Astrocyte of the hippocampus (primary cell): ENCODE measurements around the gene GOLPH3L.
"Not testable (repeated sequence)": the region's sequence is repeated elsewhere in the genome, so short reads cannot be mapped to it uniquely, and the experiment has no call there.

ENCODE experiments used
- DNase-seq: peaks from one replicate; pipeline ENCODE4 v3.0.0; 2011; ENCODE audit warnings: low read depth, low spot score

Gene GOLPH3L

DNA sequence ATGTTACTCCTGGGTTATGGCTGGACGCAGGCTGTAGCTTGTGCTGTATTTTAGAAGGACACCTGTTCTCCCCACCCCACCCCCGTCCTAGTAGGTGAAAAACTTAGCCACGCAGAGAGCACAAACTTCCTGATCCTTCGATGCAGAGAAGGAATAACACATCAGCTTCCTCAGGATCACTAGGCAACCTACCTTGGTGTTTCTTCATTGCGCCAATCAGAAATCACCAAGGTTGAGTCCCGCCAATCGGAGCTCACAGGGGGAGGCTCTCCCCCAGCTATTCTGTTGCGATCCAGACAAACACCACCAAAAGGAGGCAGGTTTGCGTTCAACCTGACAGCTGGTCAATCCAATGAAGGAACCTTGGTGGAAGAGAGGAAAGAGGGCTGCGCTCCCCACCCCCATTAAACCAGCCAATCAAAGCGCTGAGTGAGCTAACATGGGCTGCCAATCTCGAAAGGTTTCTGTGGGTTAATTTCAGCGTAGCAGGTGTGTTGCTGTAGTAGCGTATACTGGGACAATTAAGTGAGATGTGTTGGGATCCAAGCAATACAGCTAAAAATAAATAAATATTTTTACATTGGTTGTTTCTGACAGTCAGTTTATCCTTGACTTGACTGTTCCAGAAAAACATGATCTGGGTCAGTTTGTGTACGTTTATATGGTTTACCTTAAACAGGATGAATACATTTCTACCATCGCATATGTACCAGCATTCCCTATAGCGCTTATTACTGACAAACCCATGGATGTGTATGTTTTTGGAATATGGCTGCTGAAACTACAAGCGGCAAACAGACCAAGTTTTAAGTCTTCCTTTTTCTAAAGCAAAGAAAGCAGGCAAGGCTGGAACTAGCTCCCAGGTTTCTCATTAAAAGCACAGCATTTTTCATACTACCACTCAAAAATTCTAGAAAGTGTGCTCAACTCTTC, at the start of gene GOLPH3L:
GOLPH3L (minus strand) TSS at position 160 of the 933 bp plus-strand sequence. CDS start 2,316 bp downstream, outside the sequence.
- peak; percentile 99 for DNase-seq

DNA sequence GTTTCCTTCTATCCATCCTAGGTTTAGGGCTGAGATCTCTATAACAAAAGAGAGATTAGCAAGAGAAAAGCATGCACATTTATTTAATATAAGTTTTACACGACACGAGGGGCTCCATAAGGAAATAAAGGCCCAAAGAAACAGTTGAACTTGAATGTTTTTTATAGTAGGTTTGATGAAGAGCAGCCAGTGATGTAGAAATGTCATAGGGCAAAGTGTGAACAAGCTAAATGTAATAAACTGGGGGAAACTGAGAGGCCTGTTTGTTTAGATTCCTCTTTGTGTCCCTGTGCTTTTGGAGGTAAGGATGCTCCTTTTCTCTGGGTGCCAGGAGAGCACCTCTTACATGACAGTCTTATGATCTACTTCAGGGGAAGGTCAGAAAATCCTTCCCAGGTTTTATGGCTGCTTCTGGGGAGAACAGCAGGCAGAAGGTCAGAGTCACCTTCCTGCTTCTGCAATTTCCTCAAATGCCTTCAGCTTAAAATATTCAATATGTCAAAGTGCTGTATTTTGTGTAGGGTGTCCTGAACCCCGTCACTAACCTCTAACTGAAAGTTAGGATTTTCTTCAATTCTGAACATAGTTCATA, 33.3 kb upstream of the GOLPH3L start:
- DNase-seq, result no peak

DNA sequence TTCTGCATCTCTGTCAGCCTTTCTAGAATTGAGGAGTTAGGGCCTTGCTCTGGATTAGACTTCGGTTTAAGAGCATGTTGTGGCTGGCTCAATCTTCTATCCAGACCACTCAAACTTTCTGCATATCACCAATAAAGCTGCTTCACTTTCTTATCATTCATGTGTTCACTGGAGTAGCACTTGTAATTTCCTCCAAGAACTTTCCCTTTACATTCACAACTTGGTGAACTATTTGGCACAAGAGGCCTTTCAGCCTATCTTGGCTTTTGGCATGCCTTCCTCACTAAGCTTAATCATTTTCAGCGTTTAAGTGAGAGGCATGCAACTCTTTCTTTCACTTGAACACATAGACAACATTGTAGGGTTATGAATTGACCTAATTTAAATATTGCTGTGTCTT, 27.4 kb upstream of the GOLPH3L start:
- no peak for DNase-seq

GRCh38 chr1:150720703-150721102, 23.7 kb upstream of the GOLPH3L start, which contains the start of gene HORMAD1:
Gene HORMAD1 (minus strand): TSS chr1:150720895. CDS start chr1:150719505, 1,390 bp downstream.
- DNase-seq, result no peak

DNA sequence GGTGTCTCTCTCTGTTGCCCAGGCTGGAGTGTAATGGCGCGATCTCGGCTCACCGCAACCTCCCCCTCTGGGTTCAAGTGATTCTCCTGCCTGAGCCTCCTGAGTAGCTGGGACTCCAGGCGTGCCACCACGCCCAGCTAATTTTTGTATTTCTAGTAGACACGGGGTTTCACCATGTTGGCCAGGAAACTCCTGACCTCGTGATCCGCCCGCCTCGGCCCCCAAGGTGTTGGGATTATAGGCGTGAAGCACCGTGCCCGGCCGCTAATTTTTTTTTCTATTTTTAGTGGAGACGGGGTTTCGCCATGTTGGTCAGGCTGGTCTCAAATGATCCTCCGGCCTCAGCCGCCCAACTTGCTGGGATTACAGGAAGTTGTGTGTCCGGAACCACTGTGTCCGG, 23.1 kb upstream of the GOLPH3L start:
- DNase-seq, result no peak

DNA sequence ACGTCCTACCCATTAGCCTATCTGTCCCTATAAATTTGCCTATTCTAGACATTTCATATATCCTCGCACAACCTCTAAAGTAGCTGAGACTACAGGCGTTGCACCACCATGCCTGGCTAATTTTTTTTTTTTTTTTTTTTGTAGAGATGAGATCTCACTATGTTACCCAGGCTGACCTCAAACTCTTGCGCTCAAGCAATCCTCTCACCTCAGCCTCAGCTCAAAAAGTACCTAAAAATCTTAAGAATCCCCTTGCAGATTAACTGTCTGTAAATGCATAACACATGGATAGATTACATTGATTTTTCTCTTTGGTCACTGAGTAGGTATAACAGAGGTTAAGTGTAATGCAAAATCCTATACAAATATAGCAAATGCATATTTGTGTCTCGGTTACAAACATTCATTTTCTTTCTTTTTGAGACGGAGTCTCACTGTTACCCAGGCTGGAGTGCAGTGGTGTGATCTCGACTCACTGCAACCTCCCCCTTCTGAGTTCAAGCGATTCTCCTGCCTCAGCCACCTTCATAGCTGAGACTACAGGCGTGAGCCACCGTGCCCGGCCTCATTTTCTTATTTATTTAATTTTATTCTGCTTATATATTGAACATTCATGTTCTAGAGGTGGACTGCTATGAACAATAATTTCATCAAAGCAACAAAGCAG, 21.4 kb upstream of the GOLPH3L start:
- no peak for DNase-seq

DNA sequence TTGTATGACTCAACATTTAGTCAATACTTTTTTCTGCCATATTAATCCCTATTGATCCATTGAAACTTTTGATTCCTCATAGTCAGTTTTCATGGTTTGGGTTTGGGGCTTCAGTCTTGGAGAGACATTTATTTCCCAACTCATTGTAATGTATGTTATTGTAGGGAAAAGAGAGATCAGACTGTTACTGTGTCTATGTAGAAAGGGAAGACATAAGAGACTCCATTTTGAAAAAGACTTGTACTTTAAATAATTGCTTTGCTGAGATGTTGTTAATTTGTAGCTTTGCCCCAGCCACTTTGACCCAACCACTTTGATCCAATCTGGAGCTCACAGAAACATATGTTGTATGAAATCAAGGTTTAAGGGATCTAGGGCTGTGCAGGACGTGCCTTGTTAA, 12.1 kb upstream of the GOLPH3L start:
- DNase-seq, result not testable (repeated sequence)

GRCh38 chr1:150708595-150708994, 11.6 kb upstream of the GOLPH3L start:
- no peak for DNase-seq

DNA sequence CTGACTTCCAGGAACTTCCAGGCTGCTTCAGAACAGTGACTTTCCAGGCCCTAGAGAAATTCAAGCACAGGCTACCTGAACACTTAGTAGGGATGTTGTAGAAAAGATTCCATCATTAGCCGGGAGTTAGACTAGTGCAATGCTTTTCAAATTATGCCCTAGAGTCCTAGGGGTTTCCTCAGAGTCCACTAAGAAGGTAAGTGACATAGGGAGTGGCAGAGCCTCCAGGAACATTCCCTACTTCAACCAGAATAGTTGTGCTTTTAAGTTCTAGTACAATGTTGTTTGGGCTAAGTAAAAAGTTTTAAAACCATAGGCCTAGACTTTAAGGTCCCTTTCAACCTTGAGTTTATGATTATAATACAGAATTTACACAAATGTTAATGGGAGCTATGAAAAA, 9.1 kb upstream of the GOLPH3L start:
- no peak for DNase-seq

- DNase-seq, result no peak
Observed at GRCh38 chr1:150703427-150703826, 6.5 kb upstream of the GOLPH3L start.

- peak; percentile 10 for DNase-seq
Observed at GRCh38 chr1:150696590-150696989, 364 bp downstream of the GOLPH3L start.

DNA sequence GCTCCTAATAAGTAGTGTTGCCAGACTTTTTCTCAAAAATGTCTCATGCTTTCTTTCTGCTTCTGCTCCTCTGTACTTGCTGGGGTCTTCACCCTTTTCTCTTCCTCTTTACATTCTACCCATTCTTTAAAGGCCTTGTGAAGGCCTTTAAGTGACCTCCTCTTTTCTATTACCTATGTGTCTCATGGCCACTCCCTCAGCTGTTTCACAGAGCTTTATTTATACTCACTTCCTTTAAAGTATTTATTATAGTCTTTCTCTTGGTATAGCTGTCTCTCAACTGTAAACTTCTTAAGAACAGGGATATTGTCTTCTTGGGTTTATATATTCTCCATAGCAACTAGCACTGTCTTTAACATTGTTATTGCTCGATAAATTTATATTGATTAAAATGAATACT, 792 bp downstream of the GOLPH3L start:
- DNase-seq, result no peak

DNA sequence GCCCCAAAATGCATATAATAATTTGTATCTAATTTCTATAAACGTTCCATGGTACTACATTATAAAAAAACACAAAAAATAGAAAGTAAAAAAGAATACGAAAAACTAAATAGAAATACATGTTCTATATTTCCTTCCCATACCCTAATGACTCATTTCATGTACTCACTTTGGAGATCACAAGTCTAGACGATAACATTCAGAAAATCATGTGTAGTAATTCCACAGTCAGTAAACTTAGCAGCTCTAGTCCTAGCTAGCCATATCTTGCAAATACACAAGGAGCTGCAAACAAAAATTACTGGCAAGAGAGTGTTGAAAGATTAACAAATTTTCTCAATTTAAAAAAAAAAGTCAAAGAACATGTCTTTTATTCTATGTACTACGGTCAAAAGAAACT, 1.4 kb downstream of the GOLPH3L start:
- DNase-seq, result no peak

DNA sequence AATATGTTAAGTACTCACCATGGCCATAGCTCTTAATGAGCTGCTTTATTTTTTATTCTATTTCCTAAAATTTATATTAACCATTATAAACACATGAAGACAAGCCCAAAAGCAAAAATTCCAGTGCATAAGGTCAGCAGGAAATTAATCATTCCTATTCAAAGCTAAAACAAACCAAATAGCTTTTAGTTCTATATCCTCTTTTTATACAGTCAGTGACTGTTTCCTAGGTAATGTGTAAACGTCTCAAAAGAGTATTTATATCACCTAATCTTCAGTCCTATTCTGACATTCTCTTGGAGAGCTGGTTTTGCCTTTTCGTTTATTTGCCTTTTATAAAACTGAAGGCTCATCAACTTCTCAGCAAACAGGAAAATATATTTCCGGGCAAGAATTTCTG, 4.2 kb downstream of the GOLPH3L start:
- no peak for DNase-seq

DNA sequence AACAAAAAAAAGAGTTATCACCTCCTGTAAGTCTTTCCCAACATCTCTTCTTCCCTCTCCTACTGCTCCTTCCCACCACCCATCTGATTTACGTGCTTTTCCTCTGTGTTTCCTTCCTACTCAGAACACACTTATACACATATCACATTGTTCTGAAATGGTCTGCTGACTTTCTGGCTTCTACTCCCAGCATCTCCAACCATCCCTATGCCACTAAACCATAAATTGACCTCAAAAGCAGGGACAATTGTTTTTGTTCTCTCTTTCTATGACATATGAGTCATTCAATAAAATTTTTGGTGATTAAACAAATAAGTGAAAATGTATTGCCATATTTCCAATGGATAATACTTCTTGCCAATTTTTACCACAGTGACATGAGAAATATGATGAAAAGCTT, 8.2 kb downstream of the GOLPH3L start:
- no peak for DNase-seq

DNA sequence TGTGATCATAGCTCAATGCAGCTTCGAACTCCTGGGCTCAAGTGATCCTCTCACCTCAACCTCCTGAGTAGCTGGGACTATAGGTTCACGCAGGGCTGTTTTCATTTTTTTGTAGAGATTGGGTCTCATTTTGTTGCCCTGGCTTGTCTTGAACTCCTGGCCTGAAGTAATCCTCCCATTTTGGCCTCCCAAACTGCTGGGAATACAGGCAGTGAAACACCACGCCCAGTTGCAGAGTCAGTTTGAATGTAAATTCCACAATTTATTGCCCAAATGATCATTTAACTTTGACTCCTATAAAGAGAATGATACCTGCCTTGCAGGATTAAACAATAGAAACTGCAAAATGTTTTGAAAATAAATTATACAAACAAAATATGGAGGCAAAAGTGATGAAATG, 10.7 kb downstream of the GOLPH3L start:
- DNase-seq, result no peak

GRCh38 chr1:150683914-150684313, 13.0 kb downstream of the GOLPH3L start:
- no peak for DNase-seq

DNA sequence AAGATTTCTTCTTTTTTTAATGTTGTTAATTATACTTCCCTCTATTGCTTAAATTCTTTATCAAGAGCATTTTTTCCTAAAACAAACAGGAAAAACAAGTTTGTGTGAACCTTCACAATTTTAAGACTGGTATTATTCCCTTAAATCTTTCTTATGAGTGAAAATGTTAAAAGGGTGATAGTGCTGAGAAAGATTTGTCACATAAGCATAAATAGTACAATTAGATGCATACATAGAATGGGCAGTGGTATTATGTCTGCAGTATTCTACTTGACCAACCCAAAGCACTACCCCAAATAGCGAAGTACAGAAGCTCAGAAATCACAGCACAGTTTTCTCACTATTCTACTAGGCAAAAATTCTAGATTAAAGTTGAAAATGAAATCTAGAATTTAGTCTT, 18.0 kb downstream of the GOLPH3L start:
- no peak for DNase-seq

- no peak for DNase-seq
Observed at GRCh38 chr1:150674881-150675280, 22.1 kb downstream of the GOLPH3L start.

DNA sequence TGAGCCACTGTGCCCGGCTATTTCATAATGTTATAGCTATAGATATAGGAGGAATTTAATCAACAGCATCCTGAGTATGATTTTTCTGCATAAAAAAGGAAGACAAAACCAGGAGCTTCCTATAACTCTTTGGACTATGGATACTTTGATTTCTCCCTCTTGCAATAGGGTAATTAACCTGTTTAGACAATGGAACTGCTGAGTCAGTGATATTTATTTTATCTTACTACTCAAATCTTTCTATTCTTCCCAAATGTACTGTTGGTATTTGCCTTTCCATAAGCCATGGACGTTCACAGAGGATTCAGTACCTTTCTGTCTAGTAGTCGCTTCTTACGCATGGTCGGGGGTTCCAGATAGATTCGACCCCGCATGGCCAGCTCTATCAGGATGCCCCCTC, 33.6 kb downstream of the GOLPH3L start:
- DNase-seq, result no peak

- no peak for DNase-seq
Observed at GRCh38 chr1:150662811-150663210, 34.1 kb downstream of the GOLPH3L start.

DNA sequence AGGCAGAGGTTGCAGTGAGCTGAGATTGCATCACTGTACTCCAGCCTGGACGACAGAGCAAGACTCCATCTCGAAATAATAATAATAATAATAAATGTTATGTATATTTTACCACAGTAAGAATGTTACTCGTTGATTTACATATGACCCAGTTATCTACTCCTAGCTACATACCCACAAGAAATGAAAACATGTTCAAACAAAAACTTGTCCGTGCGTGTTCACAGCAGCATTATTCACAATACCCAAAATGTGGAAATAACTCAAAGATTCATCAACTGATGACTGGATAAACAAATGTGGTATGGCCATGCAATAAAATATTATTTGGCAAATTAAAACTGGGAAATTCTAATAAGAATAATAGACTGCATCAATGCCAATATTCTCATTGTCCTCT, 35.8 kb downstream of the GOLPH3L start:
- no peak for DNase-seq
